Gastrocnemius medialis (tissue), 4 donors: ENCODE measurements around the gene TNPO3.

Source experiments
- POLR2A ChIP-seq, 2 donors: fragments of 450-650 bp; IDR thresholded peaks; one replicate each; pipeline ENCODE4 v1.6.1; 2017; ENCODE audit warnings: antibody characterized with exemption in 2 of 2, mild to moderate bottlenecking in 2 of 2, moderate library complexity in 2 of 2
- TF ChIP-seq, protein P1 (sequence below), 5 experiments: fragments of 450-650 bp in 3 of 5; fragments of 200-600 bp in 2 of 5; sonication (generic) in 2 of 5; IDR thresholded peaks in 4 of 5; conservative IDR thresholded peaks in 1 of 5; 1 replicate in 4 of 5; 2 replicates in 1 of 5; pipeline ENCODE4 v1.5.1; 2016 to 2019; ENCODE audit warnings: antibody characterized with exemption in 5 of 5, mild to moderate bottlenecking in 3 of 5, moderate library complexity in 3 of 5

DNA sequence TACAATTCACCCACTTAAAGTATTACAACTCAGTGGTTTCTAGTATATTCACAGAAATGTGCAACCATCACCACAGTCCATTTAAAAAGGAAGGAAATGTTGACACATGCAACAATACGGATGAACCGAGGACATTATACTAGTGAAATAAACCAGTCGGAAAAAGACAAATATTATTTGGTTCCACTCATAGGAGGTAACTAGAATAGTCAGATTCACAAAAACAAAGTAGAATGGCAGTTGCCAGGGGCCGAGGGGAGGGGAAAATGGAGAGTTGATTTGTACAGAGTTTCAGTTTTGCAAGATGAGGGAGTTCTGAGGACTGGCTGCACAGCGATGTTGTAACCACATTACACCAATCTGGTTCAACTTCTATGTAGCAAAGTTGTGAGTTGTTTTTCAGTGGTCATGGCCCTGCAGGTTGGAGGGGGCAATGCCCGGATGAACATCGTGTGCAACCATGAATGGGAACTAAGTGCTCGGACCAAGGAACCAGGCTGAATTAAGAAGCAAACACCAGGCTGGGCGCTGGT is 17.6 kb upstream of the TNPO3 start:
- TF ChIP-seq POLR2A (IDR thresholded peaks at IDR 0.05) = no peak
- TF ChIP-seq, protein P1, sequence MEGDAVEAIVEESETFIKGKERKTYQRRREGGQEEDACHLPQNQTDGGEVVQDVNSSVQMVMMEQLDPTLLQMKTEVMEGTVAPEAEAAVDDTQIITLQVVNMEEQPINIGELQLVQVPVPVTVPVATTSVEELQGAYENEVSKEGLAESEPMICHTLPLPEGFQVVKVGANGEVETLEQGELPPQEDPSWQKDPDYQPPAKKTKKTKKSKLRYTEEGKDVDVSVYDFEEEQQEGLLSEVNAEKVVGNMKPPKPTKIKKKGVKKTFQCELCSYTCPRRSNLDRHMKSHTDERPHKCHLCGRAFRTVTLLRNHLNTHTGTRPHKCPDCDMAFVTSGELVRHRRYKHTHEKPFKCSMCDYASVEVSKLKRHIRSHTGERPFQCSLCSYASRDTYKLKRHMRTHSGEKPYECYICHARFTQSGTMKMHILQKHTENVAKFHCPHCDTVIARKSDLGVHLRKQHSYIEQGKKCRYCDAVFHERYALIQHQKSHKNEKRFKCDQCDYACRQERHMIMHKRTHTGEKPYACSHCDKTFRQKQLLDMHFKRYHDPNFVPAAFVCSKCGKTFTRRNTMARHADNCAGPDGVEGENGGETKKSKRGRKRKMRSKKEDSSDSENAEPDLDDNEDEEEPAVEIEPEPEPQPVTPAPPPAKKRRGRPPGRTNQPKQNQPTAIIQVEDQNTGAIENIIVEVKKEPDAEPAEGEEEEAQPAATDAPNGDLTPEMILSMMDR (IDR thresholded peaks at IDR 0.05 in 4 of 5, conservative IDR thresholded peaks at IDR 0.05 in 1 of 5) = no peak
